Astrocyte (in vitro differentiated cells and primary cell): Measurements from ENCODE around the gene SPTBN5. TPM values are rescaled to one million over a fixed set of nuclear protein-coding genes. Genes with fewer than 3 reads are reported as not detected.

Experiments
- DNase-seq: peaks from one replicate; pipeline ENCODE4 v3.0.0-alpha.2; 2010; ENCODE audit warnings: low read depth
- FAIRE-seq: peaks from 2 replicates; lab custom pipeline; 2011; peaks lifted over from hg19 to GRCh38; lab: Jason Lieb, UNC
- H2AFZ ChIP-seq: 2 replicates; pipeline ENCODE4 v1.6.0; 2012; ENCODE audit warnings: low read depth, low read length, inconsistent platforms
- H3K27ac ChIP-seq: 2 replicates; pipeline ENCODE4 v1.5.1; 2011; ENCODE audit warnings: low read depth, low read length, inconsistent platforms
- H3K27me3 ChIP-seq: 2 replicates; pipeline ENCODE4 v1.6.0; 2011; ENCODE audit warnings: low read length, inconsistent platforms; ENCODE audit not compliant: insufficient read depth
- H3K36me3 ChIP-seq: 2 replicates; pipeline ENCODE4 v1.5.1; 2011; ENCODE audit warnings: low read length, inconsistent platforms; ENCODE audit not compliant: insufficient read depth
- H3K4me1 ChIP-seq: 2 replicates; pipeline ENCODE4 v1.5.1; 2011; ENCODE audit warnings: low read length, inconsistent platforms; ENCODE audit not compliant: insufficient read depth
- H3K4me2 ChIP-seq: 2 replicates; pipeline ENCODE4 v1.6.0; 2012; ENCODE audit warnings: low read length, inconsistent platforms
- H3K4me3 ChIP-seq: 2 replicates; pipeline ENCODE4 v1.5.1; 2011; ENCODE audit warnings: low read depth, mild to moderate bottlenecking, low read length, inconsistent platforms; ENCODE audit not compliant: insufficient read depth
- H3K79me2 ChIP-seq: 2 replicates; pipeline ENCODE4 v1.6.0; 2012; ENCODE audit warnings: mild to moderate bottlenecking, low read length, inconsistent platforms; ENCODE audit not compliant: insufficient read depth
- H3K9ac ChIP-seq: 2 replicates; pipeline ENCODE4 v1.6.0; 2012; ENCODE audit warnings: mild to moderate bottlenecking, low read length, inconsistent platforms
- H3K9me3 ChIP-seq: 2 replicates; pipeline ENCODE4 v1.5.1; 2012; ENCODE audit warnings: low read depth, mild to moderate bottlenecking, low read length, inconsistent platforms; ENCODE audit not compliant: insufficient read depth
- H4K20me1 ChIP-seq: 2 replicates; pipeline ENCODE4 v1.6.0; 2012; ENCODE audit warnings: low read length, inconsistent platforms; ENCODE audit not compliant: insufficient read depth
- H3K27ac Mint-ChIP-seq: one replicate; pipeline ENCODE4 v1.8.0; 2021; ENCODE audit warnings: mild to moderate bottlenecking, mixed read lengths; ENCODE audit not compliant: unreplicated experiment
- H3K27me3 Mint-ChIP-seq: one replicate; pipeline ENCODE4 v1.8.0; 2021; ENCODE audit warnings: low read depth, mixed read lengths; ENCODE audit not compliant: unreplicated experiment
- H3K36me3 Mint-ChIP-seq: one replicate; pipeline ENCODE4 v1.8.0; 2021; ENCODE audit warnings: low read depth, mixed read lengths; ENCODE audit not compliant: unreplicated experiment
- H3K4me1 Mint-ChIP-seq: one replicate; pipeline ENCODE4 v1.8.0; 2021; ENCODE audit warnings: low read depth, mixed read lengths; ENCODE audit not compliant: unreplicated experiment
- H3K4me3 Mint-ChIP-seq: one replicate; pipeline ENCODE4 v1.8.0; 2021; ENCODE audit warnings: mild to moderate bottlenecking, moderate library complexity, mixed read lengths; ENCODE audit not compliant: unreplicated experiment
- H3K9me3 Mint-ChIP-seq: one replicate; pipeline ENCODE4 v1.8.0; 2021; ENCODE audit warnings: mild to moderate bottlenecking, mixed read lengths; ENCODE audit not compliant: unreplicated experiment
- CTCF ChIP-seq: IDR thresholded peaks from 2 replicates; pipeline ENCODE4 v1.5.1; 2011; ENCODE audit warnings: low read depth, mild to moderate bottlenecking, inconsistent platforms, low read length, moderate library complexity; ENCODE audit not compliant: insufficient read depth
- EZH2 ChIP-seq: IDR thresholded peaks from 2 replicates; pipeline ENCODE4 v1.6.1; 2012; ENCODE audit warnings: mild to moderate bottlenecking, low read length, inconsistent platforms; ENCODE audit not compliant: insufficient read depth
- total RNA-seq: library from RNA; stranded (reverse); gene quantifications from 2 replicates; pipeline ENCODE4 v1.2.1, GENCODE V29; 2021

The SPTBN5 gene
- total RNA-seq, 1 donor from 2014 or later = 5.3 TPM

DNA sequence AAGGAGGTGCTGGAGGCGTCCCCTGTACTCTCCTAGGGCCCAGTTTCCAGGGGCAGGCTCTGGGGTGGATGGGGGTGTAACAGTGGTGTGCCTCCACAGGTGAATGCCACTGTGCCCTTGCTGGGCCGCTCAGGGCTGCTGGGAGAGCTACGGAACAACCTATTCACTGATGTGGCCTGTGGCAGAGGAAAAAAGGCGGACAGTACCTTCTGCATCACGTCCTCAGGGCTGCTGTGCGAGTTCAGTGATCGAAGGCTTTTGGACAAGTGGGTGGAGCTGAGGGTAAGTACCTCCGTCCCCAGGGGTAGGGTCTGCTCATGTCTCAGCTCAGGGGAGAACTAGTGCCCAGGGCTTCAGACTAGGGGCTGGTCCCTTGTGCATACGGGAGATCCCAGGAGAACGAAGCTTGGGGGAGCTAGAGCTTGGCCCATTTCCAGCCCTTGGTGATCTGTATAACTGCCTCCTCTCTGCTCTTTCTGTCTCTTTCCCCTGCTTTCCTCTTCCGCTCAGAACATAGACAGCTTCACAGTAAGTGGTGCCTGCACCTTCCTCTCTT is 81.0 kb downstream of the SPTBN5 start:
- no peaks in the 10 kb centered on the region for H3K9me3 ChIP-seq
- Mint-ChIP-seq H3K36me3 (peaks cover 30% of the 10 kb centered on the region), H3K4me3 (no peak overlapping the region), H3K4me1 (peaks cover 2% of the 10 kb centered on the region), H3K27me3 (no peaks in the 10 kb centered on the region), H3K9me3 (no peaks in the 10 kb centered on the region), H3K27ac (no peak overlapping the region)
- FAIRE-seq (no peak), DNase-seq (no peak)
- no peak for TF ChIP-seq CTCF
- TF ChIP-seq EZH2 = no peak
- H3K4me2 ChIP-seq = no peak overlapping the region
- H3K27me3 ChIP-seq = no peaks in the 10 kb centered on the region
- no peak overlapping the region for H3K27ac ChIP-seq
- H3K79me2 ChIP-seq = no peaks in the 10 kb centered on the region
- peaks cover 11% of the 10 kb centered on the region for H3K36me3 ChIP-seq
- H4K20me1 ChIP-seq = peaks cover 48% of the 10 kb centered on the region
- peaks cover 5% of the 10 kb centered on the region for H3K4me1 ChIP-seq
- H2AFZ ChIP-seq = no peak overlapping the region
- no peak overlapping the region for H3K9ac ChIP-seq
- H3K4me3 ChIP-seq = no peak overlapping the region

DNA sequence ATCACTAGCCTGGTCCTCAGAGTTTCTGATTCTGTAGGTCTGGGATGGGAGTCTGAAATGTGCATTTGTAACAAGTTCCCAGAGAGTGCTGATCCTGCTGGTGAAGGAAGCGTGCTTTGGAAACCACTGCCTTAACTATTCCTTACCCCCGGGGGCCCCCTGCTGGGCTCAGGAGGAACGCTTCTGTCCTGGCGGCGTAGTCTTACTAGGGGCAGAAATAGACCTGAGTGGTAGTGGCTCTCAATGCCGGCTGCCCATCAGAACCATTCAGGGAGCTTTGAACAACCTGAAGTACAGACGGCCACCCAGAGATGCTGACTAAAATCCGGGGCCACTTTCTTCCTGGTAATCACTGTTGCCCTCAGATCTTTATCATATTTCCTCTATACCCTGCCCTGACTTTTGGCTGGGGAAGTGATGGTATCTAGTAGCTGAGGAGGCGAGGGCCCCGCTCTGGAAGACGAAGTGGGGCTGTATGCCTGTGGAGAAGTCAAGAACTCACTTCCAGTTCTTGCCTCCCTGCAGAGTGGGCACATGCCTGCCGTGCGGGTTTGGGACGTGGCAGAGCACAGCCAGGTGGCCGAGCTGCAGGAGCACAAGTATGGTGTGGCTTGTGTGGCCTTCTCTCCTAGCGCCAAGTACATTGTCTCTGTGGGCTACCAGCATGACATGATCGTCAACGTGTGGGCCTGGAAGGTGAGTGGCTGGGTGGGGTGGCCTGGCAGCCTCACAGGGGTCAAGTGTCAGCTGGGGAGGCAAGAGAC is 82.2 kb downstream of the SPTBN5 start:
- Histone ChIP-seq H3K4me2 (no peak overlapping the region), H4K20me1 (peaks cover 56% of the 10 kb centered on the region), H3K4me1 (peaks cover 5% of the 10 kb centered on the region), H3K27me3 (no peaks in the 10 kb centered on the region), H3K9me3 (no peaks in the 10 kb centered on the region), H3K79me2 (peaks cover 7% of the 10 kb centered on the region), H2AFZ (no peak overlapping the region), H3K4me3 (no peak overlapping the region), H3K9ac (no peak overlapping the region), H3K36me3 (peaks cover 7% of the 10 kb centered on the region), H3K27ac (no peak overlapping the region)
- peaks cover 20% of the 10 kb centered on the region for H3K36me3 Mint-ChIP-seq
- H3K4me1 Mint-ChIP-seq = peaks cover 2% of the 10 kb centered on the region
- FAIRE-seq (peak; percentile 17), DNase-seq (peak; percentile 51)
- no peaks in the 10 kb centered on the region for H3K9me3 Mint-ChIP-seq
- H3K4me3 Mint-ChIP-seq = no peak overlapping the region
- TF ChIP-seq EZH2 (no peak), CTCF (peak; percentile 86)
- no peaks in the 10 kb centered on the region for H3K27me3 Mint-ChIP-seq
- H3K27ac Mint-ChIP-seq = no peak overlapping the region
